WTC11 (cell line): ENCODE results near the gene SLC39A6. TPM values are rescaled to one million over a fixed set of nuclear protein-coding genes. Genes with fewer than 3 reads are reported as not detected.

Experiments used
- ATAC-seq: fragments of 200-7000 bp; cut with Tn5 transposase; 2 replicates; pipeline ENCODE4 v1.10.0; 2021; ENCODE audit warnings: mild to moderate bottlenecking, moderate library complexity
- CTCF ChIA-PET: fragments of 300-600 bp; sonication (Branson Sonifier 250); formaldehyde crosslinking; loops from one replicate; lab custom pipeline; 2021; ENCODE audit warnings: antibody characterized with exemption; lab: Charles Lee
- POLR2A ChIA-PET: fragments of 350-600 bp; sonication (Branson Sonifier 250); formaldehyde crosslinking; loops from one replicate; lab custom pipeline; 2021; ENCODE audit warnings: antibody characterized with exemption; lab: Charles Lee
- DNase-seq: peaks from one replicate; pipeline ENCODE4 v3.0.0; 2021; ENCODE audit warnings: low spot score
- H3K27ac Mint-ChIP-seq: 2 replicates; pipeline ENCODE4 v1.8.0; 2021; ENCODE audit warnings: mixed read lengths
- H3K27me3 Mint-ChIP-seq: 2 replicates; pipeline ENCODE4 v1.8.0; 2021; ENCODE audit warnings: low read depth, mild to moderate bottlenecking, moderate library complexity, mixed read lengths
- H3K36me3 Mint-ChIP-seq: 2 replicates; pipeline ENCODE4 v1.8.0; 2021; ENCODE audit warnings: mixed read lengths
- H3K4me1 Mint-ChIP-seq: 2 replicates; pipeline ENCODE4 v1.8.0; 2022; ENCODE audit warnings: mixed read lengths
- H3K4me3 Mint-ChIP-seq: 2 replicates; pipeline ENCODE4 v1.8.0; 2021; ENCODE audit warnings: mild to moderate bottlenecking, moderate library complexity, mixed read lengths
- H3K9me3 Mint-ChIP-seq: 2 replicates; pipeline ENCODE4 v1.8.0; 2021; ENCODE audit warnings: mixed read lengths
- CBFB ChIP-seq: sonication (generic); formaldehyde crosslinking; IDR thresholded peaks from 2 replicates; pipeline ENCODE4 v1.8.1; 2022; ENCODE audit warnings: mild to moderate bottlenecking, low read depth, missing genetic modification reagents
- FOXP1 ChIP-seq: sonication (generic); formaldehyde crosslinking; IDR thresholded peaks from 2 replicates; pipeline ENCODE4 v1.8.0; 2022; ENCODE audit warnings: missing genetic modification reagents, mild to moderate bottlenecking, moderate library complexity, borderline replicate concordance
- GRHL2 ChIP-seq: fragments of 250-450 bp; sonication (Bioruptor Pico); IDR thresholded peaks from 2 replicates; pipeline ENCODE4 v1.8.0; 2022; ENCODE audit warnings: mild to moderate bottlenecking, moderate library complexity; ENCODE audit not compliant: insufficient replicate concordance, severe bottlenecking
- HMGA2 ChIP-seq: fragments of 250-450 bp; sonication (Bioruptor Pico); IDR thresholded peaks from 2 replicates; pipeline ENCODE4 v1.4.0; 2021; ENCODE audit warnings: mild to moderate bottlenecking, moderate library complexity
- JAZF1 ChIP-seq: fragments of 250-450 bp; sonication (Bioruptor Pico); IDR thresholded peaks from 2 replicates; pipeline ENCODE4 v1.9.0; 2021; ENCODE audit warnings: moderate library complexity, mild to moderate bottlenecking, inconsistent platforms
- MXD4 ChIP-seq: fragments of 250-450 bp; sonication (Bioruptor Pico); IDR thresholded peaks from 2 replicates; pipeline ENCODE4 v1.8.0; 2021; ENCODE audit warnings: mild to moderate bottlenecking, moderate library complexity, borderline replicate concordance
- NR1H2 ChIP-seq: sonication (generic); formaldehyde crosslinking; IDR thresholded peaks from 2 replicates; pipeline ENCODE4 v1.9.0; 2021; ENCODE audit warnings: mild to moderate bottlenecking, moderate library complexity, missing genetic modification reagents
- SP1 ChIP-seq: sonication (generic); formaldehyde crosslinking; conservative IDR thresholded peaks from 2 replicates; pipeline ENCODE4 v1.8.1; 2022; ENCODE audit warnings: missing genetic modification reagents
- TCF7 ChIP-seq: sonication (generic); formaldehyde crosslinking; IDR thresholded peaks from 2 replicates; pipeline ENCODE4 v1.8.0; 2022; ENCODE audit warnings: mild to moderate bottlenecking, low read depth, missing genetic modification reagents, moderate library complexity
- ZNF263 ChIP-seq: sonication (generic); formaldehyde crosslinking; IDR thresholded peaks from 2 replicates; pipeline ENCODE4 v1.8.1; 2022; ENCODE audit warnings: low read depth, mild to moderate bottlenecking, moderate library complexity, missing genetic modification reagents
- ZNF423 ChIP-seq: fragments of 250-450 bp; sonication (Bioruptor Pico); IDR thresholded peaks from 2 replicates; pipeline ENCODE4 v2.1.2; 2022; ENCODE audit warnings: mild to moderate bottlenecking, moderate library complexity
- ZNF671 ChIP-seq: fragments of 250-450 bp; sonication (Bioruptor Pico); IDR thresholded peaks from 2 replicates; pipeline ENCODE4 v1.8.0; 2021; ENCODE audit warnings: mild to moderate bottlenecking
- ZSCAN18 ChIP-seq: fragments of 250-450 bp; sonication (Bioruptor Pico); IDR thresholded peaks from 2 replicates; pipeline ENCODE4 v2.1.2; 2022; ENCODE audit warnings: mild to moderate bottlenecking, moderate library complexity
- total RNA-seq: library from RNA; stranded (reverse); gene quantifications from 3 replicates; pipeline ENCODE4 v1.2.3, GENCODE V29; 2021
- TF ChIP-seq, protein P1 (sequence below): sonication (generic); formaldehyde crosslinking; IDR thresholded peaks from 2 replicates; pipeline ENCODE4 v1.8.0; 2022; ENCODE audit warnings: mild to moderate bottlenecking, missing genetic modification reagents
- TF ChIP-seq, protein P2 (sequence below): sonication (generic); formaldehyde crosslinking; IDR thresholded peaks from 2 replicates; pipeline ENCODE4 v1.8.0; 2022; ENCODE audit warnings: missing genetic modification reagents
- TF ChIP-seq, protein P3 (sequence below): sonication (generic); formaldehyde crosslinking; IDR thresholded peaks from 2 replicates; pipeline ENCODE4 v1.8.0; 2023; ENCODE audit warnings: missing genetic modification reagents
- TF ChIP-seq, protein P4 (sequence below): fragments of 200-600 bp; IDR thresholded peaks from 2 replicates; pipeline ENCODE4 v1.8.0; 2022; ENCODE audit warnings: antibody characterized with exemption
- TF ChIP-seq, protein P5 (sequence below): fragments of 250-450 bp; sonication (Bioruptor Pico); IDR thresholded peaks from 2 replicates; pipeline ENCODE4 v1.9.0; 2021; ENCODE audit warnings: mild to moderate bottlenecking
- TF ChIP-seq, protein P6 (sequence below): sonication (generic); formaldehyde crosslinking; IDR thresholded peaks from 2 replicates; pipeline ENCODE4 v1.8.0; 2023; ENCODE audit warnings: missing genetic modification reagents, mild to moderate bottlenecking, borderline replicate concordance

SLC39A6 gene
- total RNA-seq, 1 experiment from 2014 or later: 29.2 TPM

GRCh38 chr18:36104749-36105148, 24.4 kb downstream of the SLC39A6 start:
- no peak for ATAC-seq
- ChIA-PET CTCF (interaction anchor here (1.8 kb wide), 1 partner anchor 9 kb away, joined by 9 read pairs; no protein-coding TSS in a partner anchor), POLR2A (no interaction called here)
- Mint-ChIP-seq H3K27ac (no peak overlapping the region), H3K27me3 (peaks cover 2% of the 10 kb centered on the region; the same call in 1 of the 2 replicates), H3K4me1 (no peaks in the 10 kb centered on the region), H3K36me3 (peaks cover 12% of the 10 kb centered on the region), H3K4me3 (no peak overlapping the region), H3K9me3 (peaks cover 33% of the 10 kb centered on the region)
- TF ChIP-seq GRHL2 (CRISPR knock-in tag) (no peak), ZNF263 (CRISPR knock-in tag) (no peak), ZNF423 (CRISPR knock-in tag) (no peak), HMGA2 (CRISPR knock-in tag) (no peak), ZSCAN18 (CRISPR knock-in tag) (no peak), SP1 (no peak), TCF7 (CRISPR knock-in tag) (no peak), NR1H2 (CRISPR knock-in tag) (no peak), FOXP1 (CRISPR knock-in tag) (no peak), MXD4 (CRISPR knock-in tag) (no peak), ZNF671 (CRISPR knock-in tag) (no peak), JAZF1 (no peak), CBFB (no peak)
- TF ChIP-seq, protein P1, sequence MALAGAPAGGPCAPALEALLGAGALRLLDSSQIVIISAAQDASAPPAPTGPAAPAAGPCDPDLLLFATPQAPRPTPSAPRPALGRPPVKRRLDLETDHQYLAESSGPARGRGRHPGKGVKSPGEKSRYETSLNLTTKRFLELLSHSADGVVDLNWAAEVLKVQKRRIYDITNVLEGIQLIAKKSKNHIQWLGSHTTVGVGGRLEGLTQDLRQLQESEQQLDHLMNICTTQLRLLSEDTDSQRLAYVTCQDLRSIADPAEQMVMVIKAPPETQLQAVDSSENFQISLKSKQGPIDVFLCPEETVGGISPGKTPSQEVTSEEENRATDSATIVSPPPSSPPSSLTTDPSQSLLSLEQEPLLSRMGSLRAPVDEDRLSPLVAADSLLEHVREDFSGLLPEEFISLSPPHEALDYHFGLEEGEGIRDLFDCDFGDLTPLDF: no peak
- TF ChIP-seq, protein P2, sequence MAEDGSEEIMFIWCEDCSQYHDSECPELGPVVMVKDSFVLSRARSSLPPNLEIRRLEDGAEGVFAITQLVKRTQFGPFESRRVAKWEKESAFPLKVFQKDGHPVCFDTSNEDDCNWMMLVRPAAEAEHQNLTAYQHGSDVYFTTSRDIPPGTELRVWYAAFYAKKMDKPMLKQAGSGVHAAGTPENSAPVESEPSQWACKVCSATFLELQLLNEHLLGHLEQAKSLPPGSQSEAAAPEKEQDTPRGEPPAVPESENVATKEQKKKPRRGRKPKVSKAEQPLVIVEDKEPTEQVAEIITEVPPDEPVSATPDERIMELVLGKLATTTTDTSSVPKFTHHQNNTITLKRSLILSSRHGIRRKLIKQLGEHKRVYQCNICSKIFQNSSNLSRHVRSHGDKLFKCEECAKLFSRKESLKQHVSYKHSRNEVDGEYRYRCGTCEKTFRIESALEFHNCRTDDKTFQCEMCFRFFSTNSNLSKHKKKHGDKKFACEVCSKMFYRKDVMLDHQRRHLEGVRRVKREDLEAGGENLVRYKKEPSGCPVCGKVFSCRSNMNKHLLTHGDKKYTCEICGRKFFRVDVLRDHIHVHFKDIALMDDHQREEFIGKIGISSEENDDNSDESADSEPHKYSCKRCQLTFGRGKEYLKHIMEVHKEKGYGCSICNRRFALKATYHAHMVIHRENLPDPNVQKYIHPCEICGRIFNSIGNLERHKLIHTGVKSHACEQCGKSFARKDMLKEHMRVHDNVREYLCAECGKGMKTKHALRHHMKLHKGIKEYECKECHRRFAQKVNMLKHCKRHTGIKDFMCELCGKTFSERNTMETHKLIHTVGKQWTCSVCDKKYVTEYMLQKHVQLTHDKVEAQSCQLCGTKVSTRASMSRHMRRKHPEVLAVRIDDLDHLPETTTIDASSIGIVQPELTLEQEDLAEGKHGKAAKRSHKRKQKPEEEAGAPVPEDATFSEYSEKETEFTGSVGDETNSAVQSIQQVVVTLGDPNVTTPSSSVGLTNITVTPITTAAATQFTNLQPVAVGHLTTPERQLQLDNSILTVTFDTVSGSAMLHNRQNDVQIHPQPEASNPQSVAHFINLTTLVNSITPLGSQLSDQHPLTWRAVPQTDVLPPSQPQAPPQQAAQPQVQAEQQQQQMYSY (CRISPR knock-in tag): no peak
- TF ChIP-seq, protein P3, sequence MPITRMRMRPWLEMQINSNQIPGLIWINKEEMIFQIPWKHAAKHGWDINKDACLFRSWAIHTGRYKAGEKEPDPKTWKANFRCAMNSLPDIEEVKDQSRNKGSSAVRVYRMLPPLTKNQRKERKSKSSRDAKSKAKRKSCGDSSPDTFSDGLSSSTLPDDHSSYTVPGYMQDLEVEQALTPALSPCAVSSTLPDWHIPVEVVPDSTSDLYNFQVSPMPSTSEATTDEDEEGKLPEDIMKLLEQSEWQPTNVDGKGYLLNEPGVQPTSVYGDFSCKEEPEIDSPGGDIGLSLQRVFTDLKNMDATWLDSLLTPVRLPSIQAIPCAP (CRISPR knock-in tag): no peak
- TF ChIP-seq, protein P4, sequence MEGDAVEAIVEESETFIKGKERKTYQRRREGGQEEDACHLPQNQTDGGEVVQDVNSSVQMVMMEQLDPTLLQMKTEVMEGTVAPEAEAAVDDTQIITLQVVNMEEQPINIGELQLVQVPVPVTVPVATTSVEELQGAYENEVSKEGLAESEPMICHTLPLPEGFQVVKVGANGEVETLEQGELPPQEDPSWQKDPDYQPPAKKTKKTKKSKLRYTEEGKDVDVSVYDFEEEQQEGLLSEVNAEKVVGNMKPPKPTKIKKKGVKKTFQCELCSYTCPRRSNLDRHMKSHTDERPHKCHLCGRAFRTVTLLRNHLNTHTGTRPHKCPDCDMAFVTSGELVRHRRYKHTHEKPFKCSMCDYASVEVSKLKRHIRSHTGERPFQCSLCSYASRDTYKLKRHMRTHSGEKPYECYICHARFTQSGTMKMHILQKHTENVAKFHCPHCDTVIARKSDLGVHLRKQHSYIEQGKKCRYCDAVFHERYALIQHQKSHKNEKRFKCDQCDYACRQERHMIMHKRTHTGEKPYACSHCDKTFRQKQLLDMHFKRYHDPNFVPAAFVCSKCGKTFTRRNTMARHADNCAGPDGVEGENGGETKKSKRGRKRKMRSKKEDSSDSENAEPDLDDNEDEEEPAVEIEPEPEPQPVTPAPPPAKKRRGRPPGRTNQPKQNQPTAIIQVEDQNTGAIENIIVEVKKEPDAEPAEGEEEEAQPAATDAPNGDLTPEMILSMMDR: no peak
- TF ChIP-seq, protein P5, sequence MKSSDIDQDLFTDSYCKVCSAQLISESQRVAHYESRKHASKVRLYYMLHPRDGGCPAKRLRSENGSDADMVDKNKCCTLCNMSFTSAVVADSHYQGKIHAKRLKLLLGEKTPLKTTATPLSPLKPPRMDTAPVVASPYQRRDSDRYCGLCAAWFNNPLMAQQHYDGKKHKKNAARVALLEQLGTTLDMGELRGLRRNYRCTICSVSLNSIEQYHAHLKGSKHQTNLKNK: no peak
- TF ChIP-seq, protein P6, sequence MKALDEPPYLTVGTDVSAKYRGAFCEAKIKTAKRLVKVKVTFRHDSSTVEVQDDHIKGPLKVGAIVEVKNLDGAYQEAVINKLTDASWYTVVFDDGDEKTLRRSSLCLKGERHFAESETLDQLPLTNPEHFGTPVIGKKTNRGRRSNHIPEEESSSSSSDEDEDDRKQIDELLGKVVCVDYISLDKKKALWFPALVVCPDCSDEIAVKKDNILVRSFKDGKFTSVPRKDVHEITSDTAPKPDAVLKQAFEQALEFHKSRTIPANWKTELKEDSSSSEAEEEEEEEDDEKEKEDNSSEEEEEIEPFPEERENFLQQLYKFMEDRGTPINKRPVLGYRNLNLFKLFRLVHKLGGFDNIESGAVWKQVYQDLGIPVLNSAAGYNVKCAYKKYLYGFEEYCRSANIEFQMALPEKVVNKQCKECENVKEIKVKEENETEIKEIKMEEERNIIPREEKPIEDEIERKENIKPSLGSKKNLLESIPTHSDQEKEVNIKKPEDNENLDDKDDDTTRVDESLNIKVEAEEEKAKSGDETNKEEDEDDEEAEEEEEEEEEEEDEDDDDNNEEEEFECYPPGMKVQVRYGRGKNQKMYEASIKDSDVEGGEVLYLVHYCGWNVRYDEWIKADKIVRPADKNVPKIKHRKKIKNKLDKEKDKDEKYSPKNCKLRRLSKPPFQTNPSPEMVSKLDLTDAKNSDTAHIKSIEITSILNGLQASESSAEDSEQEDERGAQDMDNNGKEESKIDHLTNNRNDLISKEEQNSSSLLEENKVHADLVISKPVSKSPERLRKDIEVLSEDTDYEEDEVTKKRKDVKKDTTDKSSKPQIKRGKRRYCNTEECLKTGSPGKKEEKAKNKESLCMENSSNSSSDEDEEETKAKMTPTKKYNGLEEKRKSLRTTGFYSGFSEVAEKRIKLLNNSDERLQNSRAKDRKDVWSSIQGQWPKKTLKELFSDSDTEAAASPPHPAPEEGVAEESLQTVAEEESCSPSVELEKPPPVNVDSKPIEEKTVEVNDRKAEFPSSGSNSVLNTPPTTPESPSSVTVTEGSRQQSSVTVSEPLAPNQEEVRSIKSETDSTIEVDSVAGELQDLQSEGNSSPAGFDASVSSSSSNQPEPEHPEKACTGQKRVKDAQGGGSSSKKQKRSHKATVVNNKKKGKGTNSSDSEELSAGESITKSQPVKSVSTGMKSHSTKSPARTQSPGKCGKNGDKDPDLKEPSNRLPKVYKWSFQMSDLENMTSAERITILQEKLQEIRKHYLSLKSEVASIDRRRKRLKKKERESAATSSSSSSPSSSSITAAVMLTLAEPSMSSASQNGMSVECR (CRISPR knock-in tag): no peak
- DNase-seq: no peak
